ENCODE results near the gene UXS1. TPM values are rescaled to one million over a fixed set of nuclear protein-coding genes. Genes with fewer than 3 reads are reported as not detected.

UXS1 gene
- total and polyA plus RNA-seq, 2 of the 8 experiments (the other 6 are each of a cell fraction or from before 2014, with no cell fraction given), result 44.5 to 63.4 TPM

GRCh38 chr2:106138543-106139237 lies 55.4 kb downstream of the UXS1 start:
- Histone ChIP-seq H3K23me2 (ENCODE audit: low read depth, low read length) (no peaks in the 10 kb centered on the region), H4K8ac (ENCODE audit: extremely low read depth, insufficient read depth, low read length) (no peak overlapping the region), H4K5ac (ENCODE audit: insufficient read length, low read depth, low read length) (no peak overlapping the region), H3K4me2 (ENCODE audit: insufficient read depth in 1 of 2, low read depth in 2 of 2, low read length in 2 of 2) (no peak overlapping the region), H2AK5ac (ENCODE audit: low read depth, low read length) (no peak overlapping the region), H4K91ac (replicated peaks; ENCODE audit: insufficient read length, low read length) (no peak overlapping the region), H3K79me2 (ENCODE audit: control insufficient read depth in 1 of 2, insufficient read depth in 2 of 2, low read length in 2 of 2) (peaks cover 3 to 32% of the 10 kb centered on the region in 2 experiments; a peak in 3 of 4 replicates), H2BK5ac (ENCODE audit: low read depth, low read length) (no peak overlapping the region), H3K27me3 (replicated peaks in 1 of 4; ENCODE audit: control insufficient read depth in 3 of 4, extremely low read depth in 1 of 4, insufficient read depth in 3 of 4, low read length in 3 of 4) (no peaks in the 10 kb centered on the region), H3K4ac (replicated peaks; ENCODE audit: insufficient read length, low read depth, low read length) (no peak overlapping the region), H3K9ac (replicated peaks in 1 of 4; ENCODE audit: extremely low read depth in 1 of 4, low read depth in 3 of 4, low read length in 3 of 4) (no peak overlapping the region), H3K23ac (ENCODE audit: insufficient read length) (no peak overlapping the region), H3K18ac (ENCODE audit: extremely low read depth, low read length) (no peak overlapping the region), H3K56ac (replicated peaks; ENCODE audit: insufficient read length, low read depth, low read length) (no peak overlapping the region), H3K79me1 (ENCODE audit: low read depth, low read length) (peaks cover 5% of the 10 kb centered on the region), H4K20me1 (replicated peaks in 1 of 2; ENCODE audit: control insufficient read depth in 1 of 2, insufficient read depth in 2 of 2, low read length in 2 of 2) (no peaks in the 10 kb centered on the region), H3K4me1 (replicated peaks in 1 of 4; ENCODE audit: control insufficient read depth in 3 of 4, insufficient read depth in 4 of 4, low read length in 3 of 4) (peaks cover 0 to 4% (median 2%) of the 10 kb centered on the region in 4 experiments; a peak in 4 of 7 replicates), H2BK12ac (ENCODE audit: low read depth, low read length) (no peak overlapping the region), H3K9me3 (ENCODE audit: insufficient read depth in 2 of 2, low read depth in 1 of 2, low read length in 1 of 2) (no peaks in the 10 kb centered on the region; a peak in 1 of 4 replicates), H3K14ac (ENCODE audit: insufficient read length) (no peak overlapping the region), H2BK120ac (replicated peaks; ENCODE audit: low read depth, low read length) (no peak overlapping the region), H3K27ac (ENCODE audit: low read depth, low read length) (no peak overlapping the region), H2AFZ (ENCODE audit: low read length) (no peak overlapping the region), H2BK20ac (ENCODE audit: low read length) (no peak overlapping the region), H2BK15ac (ENCODE audit: low read length) (no peak overlapping the region), H3K36me3 (ENCODE audit: control insufficient read depth in 2 of 4, insufficient read depth in 4 of 4, low read length in 3 of 4) (peaks cover 0 to 8% (median 2%) of the 10 kb centered on the region in 4 experiments; a peak in 2 of 8 replicates), H3K4me3 (ENCODE audit: extremely low read depth in 1 of 4, insufficient read depth in 2 of 4, low read depth in 3 of 4, low read length in 4 of 4) (no peak overlapping the region)
- ChIA-PET CTCF (ENCODE audit: partially characterized antibody) (no interaction called here), POLR2A (ENCODE audit: partially characterized antibody) (no interaction called here)
- TF ChIP-seq TAF1 (IDR thresholded peaks at IDR 0.05; ENCODE audit: low read depth, low read length) (no peak), BACH1 (IDR thresholded peaks at IDR 0.05; ENCODE audit: low read length) (no peak), MAFK (IDR thresholded peaks at IDR 0.05; ENCODE audit: low read depth, low read length) (no peak), RAD21 (IDR thresholded peaks at IDR 0.05 in 1 of 2, conservative IDR thresholded peaks at IDR 0.05 in 1 of 2; ENCODE audit: low read depth in 2 of 2, low read length in 2 of 2) (no peak), FOSL1 (IDR thresholded peaks at IDR 0.05; ENCODE audit: insufficient read depth, low read depth, low read length) (no peak)
- WGBS, 2 experiments (ENCODE audit: extremely low coverage in 1 of 2, insufficient coverage in 1 of 2, insufficient read length in 1 of 2, insufficient replicate concordance in 2 of 2, low coverage in 1 of 2, low lambda C conversion rate in 2 of 2, missing lambda C conversion rate in 1 of 2), result 91% methylated on average over 11 of the region's 11 CpGs; no CpG with 5 or more reads in 1 of the 2 experiments
- no peak for FAIRE-seq
- DNase-seq (ENCODE audit: low read depth in 1 of 2, low spot score in 2 of 2), result no peak

Measured in H1 (cell line).